HEK293 (cell line): ENCODE results near the gene CHSY1.

Experiments
- HIC1 ChIP-seq: fragments of 450-650 bp; formaldehyde crosslinking; IDR thresholded peaks from 2 replicates; pipeline ENCODE4 v1.5.1; 2016; ENCODE audit warnings: missing biosample characterization, missing genetic modification characterization
- MYNN ChIP-seq: fragments of 450-650 bp; formaldehyde crosslinking; IDR thresholded peaks from 2 replicates; pipeline ENCODE4 v1.5.1; 2016; ENCODE audit warnings: missing biosample characterization, missing genetic modification characterization, borderline replicate concordance
- PRDM4 ChIP-seq: fragments of 450-650 bp; formaldehyde crosslinking; IDR thresholded peaks from 2 replicates; pipeline ENCODE4 v1.5.1; 2017; ENCODE audit warnings: missing biosample characterization, missing genetic modification characterization
- SETDB1 ChIP-seq: IDR thresholded peaks from one replicate; pipeline ENCODE4 v1.6.1; 2017; ENCODE audit warnings: mild to moderate bottlenecking, low read length, moderate library complexity, mixed read lengths; ENCODE audit not compliant: insufficient read length
- SP3 ChIP-seq: fragments of 450-650 bp; formaldehyde crosslinking; IDR thresholded peaks from 2 replicates; pipeline ENCODE4 v1.5.1; 2016; ENCODE audit warnings: missing biosample characterization, missing genetic modification characterization
- TRIM28 ChIP-seq: IDR thresholded peaks from 2 replicates; pipeline ENCODE4 v1.6.1; 2011; ENCODE audit warnings: low read length, control low read depth, borderline replicate concordance
- ZNF16 ChIP-seq: fragments of 450-650 bp; formaldehyde crosslinking; IDR thresholded peaks from 2 replicates; pipeline ENCODE4 v1.5.1; 2016; ENCODE audit warnings: low read depth, missing biosample characterization, missing genetic modification characterization
- ZNF19 ChIP-seq: fragments of 450-650 bp; formaldehyde crosslinking; IDR thresholded peaks from 2 replicates; pipeline ENCODE4; 2016; ENCODE audit warnings: missing biosample characterization, missing genetic modification characterization, low read depth
- ZNF2 ChIP-seq: fragments of 450-650 bp; formaldehyde crosslinking; IDR thresholded peaks from 2 replicates; pipeline ENCODE4 v1.5.1; 2016; ENCODE audit warnings: missing biosample characterization, missing genetic modification characterization
- ZNF24 ChIP-seq: fragments of 450-650 bp; formaldehyde crosslinking; IDR thresholded peaks from 2 replicates; pipeline ENCODE4 v1.5.1; 2016; ENCODE audit warnings: missing biosample characterization, missing genetic modification characterization
- ZNF311 ChIP-seq: fragments of 450-650 bp; formaldehyde crosslinking; IDR thresholded peaks from 2 replicates; pipeline ENCODE4 v1.5.1; 2017; ENCODE audit warnings: missing biosample characterization, missing genetic modification characterization, borderline replicate concordance
- ZNF335 ChIP-seq: fragments of 450-650 bp; formaldehyde crosslinking; conservative IDR thresholded peaks from 2 replicates; pipeline ENCODE4 v1.5.1; 2016; ENCODE audit warnings: missing biosample characterization, missing genetic modification characterization
- ZNF558 ChIP-seq: fragments of 450-650 bp; formaldehyde crosslinking; IDR thresholded peaks from 2 replicates; pipeline ENCODE4 v1.5.1; 2016; ENCODE audit warnings: missing biosample characterization, missing genetic modification characterization
- ZNF560 ChIP-seq: fragments of 450-650 bp; formaldehyde crosslinking; IDR thresholded peaks from 2 replicates; pipeline ENCODE4 v1.5.1; 2017; ENCODE audit warnings: missing biosample characterization, missing genetic modification characterization, borderline replicate concordance
- ZNF561 ChIP-seq: fragments of 450-650 bp; IDR thresholded peaks from 2 replicates; pipeline ENCODE4 v1.5.1; 2018; ENCODE audit warnings: missing biosample characterization, missing genetic modification characterization, borderline replicate concordance
- ZNF571 ChIP-seq: fragments of 450-650 bp; formaldehyde crosslinking; IDR thresholded peaks from 2 replicates; pipeline ENCODE4 v1.5.0; 2017; ENCODE audit warnings: missing biosample characterization, missing genetic modification characterization
- ZNF596 ChIP-seq: fragments of 450-650 bp; IDR thresholded peaks from 2 replicates; pipeline ENCODE4 v1.5.0; 2018; ENCODE audit warnings: missing biosample characterization, mild to moderate bottlenecking, missing genetic modification characterization, moderate library complexity
- ZNF610 ChIP-seq: fragments of 450-650 bp; formaldehyde crosslinking; IDR thresholded peaks from 2 replicates; pipeline ENCODE4 v1.5.1; 2016; ENCODE audit warnings: missing biosample characterization, missing genetic modification characterization, borderline replicate concordance
- ZNF623 ChIP-seq: fragments of 450-650 bp; formaldehyde crosslinking; IDR thresholded peaks from 2 replicates; pipeline ENCODE4 v1.5.1; 2016; ENCODE audit warnings: missing biosample characterization, missing genetic modification characterization
- TF ChIP-seq, protein P1 (sequence below): IDR thresholded peaks from 2 replicates; pipeline ENCODE4 v1.6.1; 2011; ENCODE audit warnings: mild to moderate bottlenecking, low read depth, low read length, borderline replicate concordance
- TF ChIP-seq, protein P2 (sequence below): fragments of 450-650 bp; formaldehyde crosslinking; IDR thresholded peaks from 2 replicates; pipeline ENCODE4 v1.5.1; 2017; ENCODE audit warnings: missing biosample characterization, missing genetic modification characterization
- TF ChIP-seq, protein P3 (sequence below): fragments of 450-650 bp; formaldehyde crosslinking; conservative IDR thresholded peaks from 2 replicates; pipeline ENCODE4 v1.5.1; 2016; ENCODE audit warnings: low read depth, missing biosample characterization, missing genetic modification characterization
- TF ChIP-seq, protein P4 (sequence below): fragments of 450-650 bp; IDR thresholded peaks from 2 replicates; pipeline ENCODE4 v1.5.1; 2018; ENCODE audit warnings: missing biosample characterization, missing genetic modification characterization
- TF ChIP-seq, protein P5 (sequence below): fragments of 450-650 bp; formaldehyde crosslinking; IDR thresholded peaks from 2 replicates; pipeline ENCODE4 v1.5.1; 2016; ENCODE audit warnings: missing biosample characterization, missing genetic modification characterization

CHSY1 gene

GRCh38 chr15:101294731-101295606, 43.1 kb upstream of the CHSY1 start, which contains the start of gene SNRPA1 (continued):
- TF ChIP-seq ZNF561 (tag by site-specific recombination): 0 out of 2 replicates have a peak, but pooled peaks have one; percentile 49
- TF ChIP-seq, protein P1, sequence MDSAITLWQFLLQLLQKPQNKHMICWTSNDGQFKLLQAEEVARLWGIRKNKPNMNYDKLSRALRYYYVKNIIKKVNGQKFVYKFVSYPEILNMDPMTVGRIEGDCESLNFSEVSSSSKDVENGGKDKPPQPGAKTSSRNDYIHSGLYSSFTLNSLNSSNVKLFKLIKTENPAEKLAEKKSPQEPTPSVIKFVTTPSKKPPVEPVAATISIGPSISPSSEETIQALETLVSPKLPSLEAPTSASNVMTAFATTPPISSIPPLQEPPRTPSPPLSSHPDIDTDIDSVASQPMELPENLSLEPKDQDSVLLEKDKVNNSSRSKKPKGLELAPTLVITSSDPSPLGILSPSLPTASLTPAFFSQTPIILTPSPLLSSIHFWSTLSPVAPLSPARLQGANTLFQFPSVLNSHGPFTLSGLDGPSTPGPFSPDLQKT: no peak; the same call in 1 of the 2 replicates
- no peak for TF ChIP-seq ZNF571 (tag by site-specific recombination)
- TF ChIP-seq, protein P2, sequence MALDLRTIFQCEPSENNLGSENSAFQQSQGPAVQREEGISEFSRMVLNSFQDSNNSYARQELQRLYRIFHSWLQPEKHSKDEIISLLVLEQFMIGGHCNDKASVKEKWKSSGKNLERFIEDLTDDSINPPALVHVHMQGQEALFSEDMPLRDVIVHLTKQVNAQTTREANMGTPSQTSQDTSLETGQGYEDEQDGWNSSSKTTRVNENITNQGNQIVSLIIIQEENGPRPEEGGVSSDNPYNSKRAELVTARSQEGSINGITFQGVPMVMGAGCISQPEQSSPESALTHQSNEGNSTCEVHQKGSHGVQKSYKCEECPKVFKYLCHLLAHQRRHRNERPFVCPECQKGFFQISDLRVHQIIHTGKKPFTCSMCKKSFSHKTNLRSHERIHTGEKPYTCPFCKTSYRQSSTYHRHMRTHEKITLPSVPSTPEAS (tag by site-specific recombination): no peak
- TF ChIP-seq ZNF623 (tag by site-specific recombination): 0 out of 2 replicates have a peak, but pooled peaks have one; percentile 7
- TF ChIP-seq, protein P3, sequence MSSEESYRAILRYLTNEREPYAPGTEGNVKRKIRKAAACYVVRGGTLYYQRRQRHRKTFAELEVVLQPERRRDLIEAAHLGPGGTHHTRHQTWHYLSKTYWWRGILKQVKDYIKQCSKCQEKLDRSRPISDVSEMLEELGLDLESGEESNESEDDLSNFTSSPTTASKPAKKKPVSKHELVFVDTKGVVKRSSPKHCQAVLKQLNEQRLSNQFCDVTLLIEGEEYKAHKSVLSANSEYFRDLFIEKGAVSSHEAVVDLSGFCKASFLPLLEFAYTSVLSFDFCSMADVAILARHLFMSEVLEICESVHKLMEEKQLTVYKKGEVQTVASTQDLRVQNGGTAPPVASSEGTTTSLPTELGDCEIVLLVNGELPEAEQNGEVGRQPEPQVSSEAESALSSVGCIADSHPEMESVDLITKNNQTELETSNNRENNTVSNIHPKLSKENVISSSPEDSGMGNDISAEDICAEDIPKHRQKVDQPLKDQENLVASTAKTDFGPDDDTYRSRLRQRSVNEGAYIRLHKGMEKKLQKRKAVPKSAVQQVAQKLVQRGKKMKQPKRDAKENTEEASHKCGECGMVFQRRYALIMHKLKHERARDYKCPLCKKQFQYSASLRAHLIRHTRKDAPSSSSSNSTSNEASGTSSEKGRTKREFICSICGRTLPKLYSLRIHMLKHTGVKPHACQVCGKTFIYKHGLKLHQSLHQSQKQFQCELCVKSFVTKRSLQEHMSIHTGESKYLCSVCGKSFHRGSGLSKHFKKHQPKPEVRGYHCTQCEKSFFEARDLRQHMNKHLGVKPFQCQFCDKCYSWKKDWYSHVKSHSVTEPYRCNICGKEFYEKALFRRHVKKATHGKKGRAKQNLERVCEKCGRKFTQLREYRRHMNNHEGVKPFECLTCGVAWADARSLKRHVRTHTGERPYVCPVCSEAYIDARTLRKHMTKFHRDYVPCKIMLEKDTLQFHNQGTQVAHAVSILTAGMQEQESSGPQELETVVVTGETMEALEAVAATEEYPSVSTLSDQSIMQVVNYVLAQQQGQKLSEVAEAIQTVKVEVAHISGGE (tag by site-specific recombination): peak; percentile 94
- TF ChIP-seq ZNF560 (tag by site-specific recombination): no peak
- TF ChIP-seq ZNF311: no peak
- no peak for TF ChIP-seq TRIM28
- TF ChIP-seq SETDB1: no peak
- TF ChIP-seq ZNF19 (tag by site-specific recombination): no peak
- no peak for TF ChIP-seq ZNF596 (tag by site-specific recombination)
- TF ChIP-seq ZNF16 (tag by site-specific recombination): no peak
- no peak for TF ChIP-seq ZNF610 (tag by site-specific recombination)
- peak; percentile 31; the same call in 1 of the 2 replicates for TF ChIP-seq ZNF24 (tag by site-specific recombination)
- peak; percentile 43 for TF ChIP-seq ZNF2 (tag by site-specific recombination)
- no peak for TF ChIP-seq PRDM4
- TF ChIP-seq ZNF335 (tag by site-specific recombination): peak; percentile 86
- no peak; the same call in 1 of the 2 replicates for TF ChIP-seq HIC1 (tag by site-specific recombination)
- TF ChIP-seq MYNN (tag by site-specific recombination): no peak
- TF ChIP-seq, protein P4, sequence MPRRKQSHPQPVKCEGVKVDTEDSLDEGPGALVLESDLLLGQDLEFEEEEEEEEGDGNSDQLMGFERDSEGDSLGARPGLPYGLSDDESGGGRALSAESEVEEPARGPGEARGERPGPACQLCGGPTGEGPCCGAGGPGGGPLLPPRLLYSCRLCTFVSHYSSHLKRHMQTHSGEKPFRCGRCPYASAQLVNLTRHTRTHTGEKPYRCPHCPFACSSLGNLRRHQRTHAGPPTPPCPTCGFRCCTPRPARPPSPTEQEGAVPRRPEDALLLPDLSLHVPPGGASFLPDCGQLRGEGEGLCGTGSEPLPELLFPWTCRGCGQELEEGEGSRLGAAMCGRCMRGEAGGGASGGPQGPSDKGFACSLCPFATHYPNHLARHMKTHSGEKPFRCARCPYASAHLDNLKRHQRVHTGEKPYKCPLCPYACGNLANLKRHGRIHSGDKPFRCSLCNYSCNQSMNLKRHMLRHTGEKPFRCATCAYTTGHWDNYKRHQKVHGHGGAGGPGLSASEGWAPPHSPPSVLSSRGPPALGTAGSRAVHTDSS (tag by site-specific recombination): no peak
- TF ChIP-seq, protein P5, sequence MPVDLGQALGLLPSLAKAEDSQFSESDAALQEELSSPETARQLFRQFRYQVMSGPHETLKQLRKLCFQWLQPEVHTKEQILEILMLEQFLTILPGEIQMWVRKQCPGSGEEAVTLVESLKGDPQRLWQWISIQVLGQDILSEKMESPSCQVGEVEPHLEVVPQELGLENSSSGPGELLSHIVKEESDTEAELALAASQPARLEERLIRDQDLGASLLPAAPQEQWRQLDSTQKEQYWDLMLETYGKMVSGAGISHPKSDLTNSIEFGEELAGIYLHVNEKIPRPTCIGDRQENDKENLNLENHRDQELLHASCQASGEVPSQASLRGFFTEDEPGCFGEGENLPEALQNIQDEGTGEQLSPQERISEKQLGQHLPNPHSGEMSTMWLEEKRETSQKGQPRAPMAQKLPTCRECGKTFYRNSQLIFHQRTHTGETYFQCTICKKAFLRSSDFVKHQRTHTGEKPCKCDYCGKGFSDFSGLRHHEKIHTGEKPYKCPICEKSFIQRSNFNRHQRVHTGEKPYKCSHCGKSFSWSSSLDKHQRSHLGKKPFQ (tag by site-specific recombination): no peak
- TF ChIP-seq SP3 (tag by site-specific recombination): peak; percentile 95
- no peak for TF ChIP-seq ZNF558
